GM12878 (cell line): ENCODE data around the gene STKLD1.

Experiments
- BMI1 ChIP-seq: fragments of 450-650 bp; IDR thresholded peaks from 2 replicates; pipeline ENCODE4 v1.6.1; 2016; ENCODE audit warnings: mild to moderate bottlenecking, moderate library complexity, borderline replicate concordance
- DPF2 ChIP-seq: fragments of 450-650 bp; IDR thresholded peaks from 2 replicates; pipeline ENCODE4 v1.6.1; 2017; ENCODE audit warnings: mild to moderate bottlenecking
- JUND ChIP-seq: IDR thresholded peaks from 2 replicates; pipeline ENCODE4 v1.6.1; 2012; ENCODE audit warnings: low read depth, mild to moderate bottlenecking, low read length, improper control_type of control experiment, moderate library complexity
- MTA2 ChIP-seq: fragments of 450-650 bp; IDR thresholded peaks from 2 replicates; pipeline ENCODE4 v1.6.1; 2016; ENCODE audit warnings: low read depth, mild to moderate bottlenecking, moderate library complexity
- NR2C1 ChIP-seq: fragments of 450-650 bp; IDR thresholded peaks from 2 replicates; pipeline ENCODE4 v1.6.1; 2017; ENCODE audit warnings: antibody characterized with exemption, mild to moderate bottlenecking, moderate library complexity
- RFX5 ChIP-seq: IDR thresholded peaks from 2 replicates; pipeline ENCODE4 v1.6.1; 2011; ENCODE audit warnings: low read depth, low read length, improper control_type of control experiment
- SMAD5 ChIP-seq: IDR thresholded peaks from 2 replicates; pipeline ENCODE4 v1.6.1; 2016; ENCODE audit warnings: antibody characterized with exemption, low read depth
- TF ChIP-seq, protein P1 (sequence below), 3 experiments: IDR thresholded peaks in 2 of 3; conservative IDR thresholded peaks in 1 of 3; 2 replicates each; pipeline ENCODE4 v1.5.1; 2011; ENCODE audit warnings: low read depth in 3 of 3, low read length in 3 of 3, mild to moderate bottlenecking in 3 of 3, control low read depth in 2 of 3, moderate library complexity in 2 of 3, inconsistent platforms in 1 of 3, mixed read lengths in 1 of 3; ENCODE audit not compliant: control insufficient read depth in 2 of 3, insufficient read depth in 1 of 3; ENCODE audit errors: extremely low read depth in 1 of 3
- TF ChIP-seq, protein P2 (sequence below): IDR thresholded peaks from 2 replicates; pipeline ENCODE4 v1.6.1; 2012; ENCODE audit warnings: low read depth, low read length, improper control_type of control experiment

DNA sequence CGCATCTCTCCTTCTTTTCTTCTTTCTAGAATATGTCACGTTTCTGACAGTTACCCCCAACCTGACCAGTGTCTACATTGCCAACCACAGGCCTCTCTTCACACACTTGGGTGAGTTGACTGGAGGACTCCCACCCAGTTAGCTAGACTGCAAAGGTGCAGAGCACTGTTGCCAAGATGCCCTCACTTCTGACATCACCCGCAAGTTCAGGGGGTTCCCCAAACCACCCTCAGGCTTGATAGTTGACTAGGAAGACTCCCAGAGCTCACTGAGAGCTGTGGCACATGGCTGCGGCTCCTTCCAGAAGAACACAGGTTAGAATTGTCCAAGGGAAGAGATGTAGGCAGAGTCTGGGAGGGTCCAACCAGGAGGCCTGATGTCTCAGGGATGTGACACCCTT lies 63.2 kb downstream of the STKLD1 start:
- TF ChIP-seq SMAD5, result no peak
- no peak for TF ChIP-seq MTA2
- TF ChIP-seq RFX5, result no peak
- TF ChIP-seq BMI1, result no peak
- TF ChIP-seq NR2C1, result no peak
- no peak for TF ChIP-seq JUND
- TF ChIP-seq, protein P1, sequence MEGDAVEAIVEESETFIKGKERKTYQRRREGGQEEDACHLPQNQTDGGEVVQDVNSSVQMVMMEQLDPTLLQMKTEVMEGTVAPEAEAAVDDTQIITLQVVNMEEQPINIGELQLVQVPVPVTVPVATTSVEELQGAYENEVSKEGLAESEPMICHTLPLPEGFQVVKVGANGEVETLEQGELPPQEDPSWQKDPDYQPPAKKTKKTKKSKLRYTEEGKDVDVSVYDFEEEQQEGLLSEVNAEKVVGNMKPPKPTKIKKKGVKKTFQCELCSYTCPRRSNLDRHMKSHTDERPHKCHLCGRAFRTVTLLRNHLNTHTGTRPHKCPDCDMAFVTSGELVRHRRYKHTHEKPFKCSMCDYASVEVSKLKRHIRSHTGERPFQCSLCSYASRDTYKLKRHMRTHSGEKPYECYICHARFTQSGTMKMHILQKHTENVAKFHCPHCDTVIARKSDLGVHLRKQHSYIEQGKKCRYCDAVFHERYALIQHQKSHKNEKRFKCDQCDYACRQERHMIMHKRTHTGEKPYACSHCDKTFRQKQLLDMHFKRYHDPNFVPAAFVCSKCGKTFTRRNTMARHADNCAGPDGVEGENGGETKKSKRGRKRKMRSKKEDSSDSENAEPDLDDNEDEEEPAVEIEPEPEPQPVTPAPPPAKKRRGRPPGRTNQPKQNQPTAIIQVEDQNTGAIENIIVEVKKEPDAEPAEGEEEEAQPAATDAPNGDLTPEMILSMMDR (IDR thresholded peaks at IDR 0.05 in 2 of 3, conservative IDR thresholded peaks at IDR 0.05 in 1 of 3; ENCODE audit: control insufficient read depth in 2 of 3, extremely low read depth in 1 of 3, insufficient read depth in 1 of 3, low read depth in 3 of 3, low read length in 3 of 3), result no peak
- TF ChIP-seq, protein P2, sequence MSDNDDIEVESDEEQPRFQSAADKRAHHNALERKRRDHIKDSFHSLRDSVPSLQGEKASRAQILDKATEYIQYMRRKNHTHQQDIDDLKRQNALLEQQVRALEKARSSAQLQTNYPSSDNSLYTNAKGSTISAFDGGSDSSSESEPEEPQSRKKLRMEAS, result no peak
- TF ChIP-seq DPF2, result no peak
